Osteoblast (primary cell): ENCODE measurements around the gene HPCAL1. TPM values are rescaled to one million over a fixed set of nuclear protein-coding genes. Genes with fewer than 3 reads are reported as not detected.
A peak's percentile ranks its signal among the peaks of the same experiment; 100 is the strongest.

ENCODE experiments used
- DNase-seq: peaks from one replicate; pipeline ENCODE4 v3.0.0; 2011; ENCODE audit warnings: low spot score, mixed read lengths; ENCODE audit not compliant: insufficient read length; ENCODE audit errors: missing footprints
- H2AFZ ChIP-seq: 2 replicates; pipeline ENCODE4 v1.6.0; 2011; ENCODE audit warnings: mild to moderate bottlenecking, low read length
- H3K27ac ChIP-seq: 2 replicates; pipeline ENCODE4 v1.5.1; 2011; ENCODE audit warnings: mild to moderate bottlenecking, low read depth, low read length, moderate library complexity
- H3K27me3 ChIP-seq: 2 replicates; pipeline ENCODE4 v1.6.0; 2012; ENCODE audit warnings: mild to moderate bottlenecking, control low read depth, inconsistent platforms, low read length, moderate library complexity; ENCODE audit not compliant: insufficient read depth
- H3K36me3 ChIP-seq: 2 replicates; pipeline ENCODE4 v1.5.1; 2011; ENCODE audit warnings: mild to moderate bottlenecking, low read length, control low read depth, moderate library complexity; ENCODE audit not compliant: insufficient read depth
- H3K4me1 ChIP-seq: 2 replicates; pipeline ENCODE4 v1.5.1; 2011; ENCODE audit warnings: mild to moderate bottlenecking, low read length, control low read depth, moderate library complexity; ENCODE audit not compliant: insufficient read depth
- H3K4me2 ChIP-seq: 2 replicates; pipeline ENCODE4 v1.6.0; 2011; ENCODE audit warnings: mild to moderate bottlenecking, low read length; ENCODE audit not compliant: insufficient read depth
- H3K4me3 ChIP-seq: fragments of 200-600 bp; sonication (generic); 3 replicates; pipeline ENCODE4 v1.5.1; 2012; ENCODE audit warnings: mild to moderate bottlenecking, low read length, inconsistent platforms; ENCODE audit not compliant: insufficient read depth
- H3K79me2 ChIP-seq: 2 replicates; pipeline ENCODE4 v1.6.0; 2012; ENCODE audit warnings: mild to moderate bottlenecking, low read length, control low read depth, inconsistent platforms; ENCODE audit not compliant: insufficient read depth
- H3K9me3 ChIP-seq: 2 replicates; pipeline ENCODE4 v1.5.1; 2011; ENCODE audit warnings: low read depth, low read length, control low read depth
- H4K20me1 ChIP-seq: 2 replicates; pipeline ENCODE4 v1.6.0; 2012; ENCODE audit warnings: mild to moderate bottlenecking, low read length, control low read depth; ENCODE audit not compliant: insufficient read depth
- CTCF ChIP-seq: IDR thresholded peaks from 2 replicates; pipeline ENCODE4 v1.5.1; 2011; ENCODE audit warnings: mild to moderate bottlenecking, low read depth, low read length, moderate library complexity; ENCODE audit errors: extremely low read depth
- total RNA-seq: library from RNA; depleted of rRNA; stranded (reverse); fragments of >200 nt; gene quantifications from 2 replicates; pipeline ENCODE4 v1.2.3, GENCODE V29; 2012

Gene HPCAL1
- total RNA-seq, 1 donor, result 57.2 TPM

GRCh38 chr2:10400568-10400977 lies 97.9 kb downstream of the HPCAL1 start:
- no peak overlapping the region for H3K4me2 ChIP-seq
- H4K20me1 ChIP-seq, result peaks cover 13% of the 10 kb centered on the region
- no peak overlapping the region for H2AFZ ChIP-seq
- TF ChIP-seq CTCF, result no peak
- peak; percentile 32 for DNase-seq
- H3K79me2 ChIP-seq, result peaks cover 58% of the 10 kb centered on the region
- no peaks in the 10 kb centered on the region for H3K9me3 ChIP-seq
- H3K4me3 ChIP-seq, result no peak overlapping the region
- peaks cover 34% of the 10 kb centered on the region for H3K4me1 ChIP-seq
- H3K27ac ChIP-seq, result no peak overlapping the region
- no peaks in the 10 kb centered on the region for H3K36me3 ChIP-seq
- H3K27me3 ChIP-seq, result no peaks in the 10 kb centered on the region

- peaks cover 13% of the 10 kb centered on the region for H4K20me1 ChIP-seq
- no peaks in the 10 kb centered on the region for H3K27me3 ChIP-seq
- no peak for TF ChIP-seq CTCF
- no peaks in the 10 kb centered on the region for H3K36me3 ChIP-seq
- H2AFZ ChIP-seq, result no peak overlapping the region
- no peaks in the 10 kb centered on the region for H3K9me3 ChIP-seq
- H3K4me2 ChIP-seq, result no peak overlapping the region
- H3K4me1 ChIP-seq, result peaks cover 41% of the 10 kb centered on the region
- H3K4me3 ChIP-seq, result no peak overlapping the region
- H3K27ac ChIP-seq, result no peak overlapping the region
- no peak for DNase-seq
- H3K79me2 ChIP-seq, result peaks cover 54% of the 10 kb centered on the region
These were observed 98.6 kb downstream of the HPCAL1 start for GRCh38 chr2:10400978-10401951.

- Histone ChIP-seq H3K27me3 (no peaks in the 10 kb centered on the region), H3K4me3 (no peak overlapping the region), H4K20me1 (peaks cover 10% of the 10 kb centered on the region), H3K9me3 (no peaks in the 10 kb centered on the region), H3K27ac (peak overlapping the region; percentile 10), H3K79me2 (peaks cover 53% of the 10 kb centered on the region), H3K36me3 (no peaks in the 10 kb centered on the region), H3K4me1 (peaks cover 50% of the 10 kb centered on the region), H2AFZ (no peak overlapping the region), H3K4me2 (no peak overlapping the region)
- DNase-seq, result peak; percentile 99
- TF ChIP-seq CTCF, result no peak
These were observed 99.4 kb downstream of the HPCAL1 start for GRCh38 chr2:10402062-10402585.

- Histone ChIP-seq H3K4me3 (no peak overlapping the region), H3K4me1 (peaks cover 56% of the 10 kb centered on the region), H2AFZ (no peak overlapping the region), H3K27me3 (no peaks in the 10 kb centered on the region), H3K4me2 (no peak overlapping the region), H3K9me3 (no peaks in the 10 kb centered on the region), H3K79me2 (peaks cover 54% of the 10 kb centered on the region), H3K27ac (peak overlapping the region; percentile 10), H3K36me3 (no peaks in the 10 kb centered on the region), H4K20me1 (peaks cover 13% of the 10 kb centered on the region)
- no peak for DNase-seq
- no peak for TF ChIP-seq CTCF
These were observed 100.0 kb downstream of the HPCAL1 start for GRCh38 chr2:10402653-10403215.
